Body of pancreas (tissue), 4 donors: ENCODE data around the gene ARHGAP32.

Experiments
- CTCF ChIP-seq, 7 experiments: fragments of 450-650 bp in 4 of 7; fragments of 200-600 bp in 3 of 7; sonication (generic) in 3 of 7; IDR thresholded peaks; one replicate each; pipeline ENCODE4 v1.5.1; 2016 to 2019; ENCODE audit warnings: antibody characterized with exemption in 7 of 7
- POLR2A ChIP-seq, 3 donors: fragments of 450-650 bp; IDR thresholded peaks; one replicate each; pipeline ENCODE4 v1.6.1; 2016; ENCODE audit warnings: antibody characterized with exemption in 3 of 3, mild to moderate bottlenecking in 2 of 3

GRCh38 chr11:129141748-129142523, 50.2 kb downstream of the ARHGAP32 start:
- no peak for TF ChIP-seq CTCF (IDR thresholded peaks at IDR 0.05)
- TF ChIP-seq POLR2A (IDR thresholded peaks at IDR 0.05): no peak
